ENCODE results near the gene HTR7.

HTR7 gene

GRCh38 chr10:90871766-90872647, 14.2 kb upstream of the HTR7 start, which contains the start of gene RPP30:
TSS of gene RPP30 (plus strand) at chr10:90871974. CDS start at chr10:90871987, 13 bp downstream.
- peaks cover 4% of the 10 kb centered on the region for H3K9me3 ChIP-seq (ENCODE audit: insufficient read depth, low read length, severe bottlenecking)
- H3K27ac ChIP-seq (ENCODE audit: low read length), result peak within 1 kb of the TSS; percentile 72
- no peaks in the 10 kb centered on the region for H3K27me3 ChIP-seq (ENCODE audit: insufficient read depth, low read length, poor library complexity)
- TF ChIP-seq CTCF (IDR thresholded peaks at IDR 0.05; ENCODE audit: borderline replicate concordance, extremely low read depth, low read length, poor library complexity, severe bottlenecking) (no peak), EZH2 (IDR thresholded peaks at IDR 0.05; ENCODE audit: borderline replicate concordance, low read depth, low read length, severe bottlenecking) (no peak)
- H2AFZ ChIP-seq (ENCODE audit: low read depth, low read length), result peak within 1 kb of the TSS; percentile 82
- H4K20me1 ChIP-seq (ENCODE audit: insufficient read depth, low read length), result no peaks in the 10 kb centered on the region
- ATAC-seq (ENCODE audit: insufficient read depth, low read depth) (peak; percentile 100), DNase-seq (peak; percentile 81)
- peaks cover 33% of the 10 kb centered on the region for H3K79me2 ChIP-seq (ENCODE audit: insufficient read depth, low read length)
- peak within 1 kb of the TSS; percentile 61 to 69 for H3K4me3 ChIP-seq (ENCODE audit: low read depth in 1 of 2, low read length in 2 of 2)
- H3K4me1 ChIP-seq (ENCODE audit: insufficient read depth, low read length), result peaks cover 32% of the 10 kb centered on the region
- peaks cover 17% of the 10 kb centered on the region for H3K36me3 ChIP-seq (ENCODE audit: insufficient read depth, low read length)
- H3K4me2 ChIP-seq (ENCODE audit: insufficient read depth, low read length), result peak within 1 kb of the TSS; percentile 84
- H3K9ac ChIP-seq (ENCODE audit: low read depth, low read length), result peak within 1 kb of the TSS; percentile 69

GRCh38 chr10:90871279-90871765, 13.5 kb upstream of the HTR7 start:
- no peak for DNase-seq
- Histone ChIP-seq H3K4me1 (ENCODE audit: insufficient read depth, low read length) (peaks cover 32% of the 10 kb centered on the region), H3K4me3 (ENCODE audit: low read depth in 1 of 2, low read length in 2 of 2) (peak overlapping the region; percentile 61 to 69; a peak in 3 of 4 replicates), H2AFZ (ENCODE audit: low read depth, low read length) (peak overlapping the region; percentile 82), H3K27ac (ENCODE audit: low read length) (0 out of 2 replicates have a peak overlapping the region, but pooled peaks have one; percentile 72), H4K20me1 (ENCODE audit: insufficient read depth, low read length) (no peaks in the 10 kb centered on the region), H3K9ac (ENCODE audit: low read depth, low read length) (peak overlapping the region; percentile 69), H3K36me3 (ENCODE audit: insufficient read depth, low read length) (peaks cover 10% of the 10 kb centered on the region), H3K27me3 (ENCODE audit: insufficient read depth, low read length, poor library complexity) (peaks cover 2% of the 10 kb centered on the region), H3K4me2 (ENCODE audit: insufficient read depth, low read length) (peak overlapping the region; percentile 84), H3K9me3 (ENCODE audit: insufficient read depth, low read length, severe bottlenecking) (peaks cover 4% of the 10 kb centered on the region), H3K79me2 (ENCODE audit: insufficient read depth, low read length) (peaks cover 33% of the 10 kb centered on the region)
- ATAC-seq (ENCODE audit: insufficient read depth, low read depth), result peak; percentile 5; the same call in 2 of the 3 replicates
- TF ChIP-seq EZH2 (IDR thresholded peaks at IDR 0.05; ENCODE audit: borderline replicate concordance, low read depth, low read length, severe bottlenecking), result no peak
- peak; percentile 39 for TF ChIP-seq CTCF (IDR thresholded peaks at IDR 0.05; ENCODE audit: borderline replicate concordance, extremely low read depth, low read length, poor library complexity, severe bottlenecking)

GRCh38 chr10:90866050-90866598, 8.3 kb upstream of the HTR7 start:
- peaks cover 4% of the 10 kb centered on the region for H3K9me3 ChIP-seq (ENCODE audit: insufficient read depth, low read length, severe bottlenecking)
- peaks cover 1% of the 10 kb centered on the region for H3K4me1 ChIP-seq (ENCODE audit: insufficient read depth, low read length)
- H3K27me3 ChIP-seq (ENCODE audit: insufficient read depth, low read length, poor library complexity), result peaks cover 25% of the 10 kb centered on the region
- no peak for DNase-seq
- H3K4me3 ChIP-seq (ENCODE audit: low read depth in 1 of 2, low read length in 2 of 2), result no peak overlapping the region
- no peaks in the 10 kb centered on the region for H4K20me1 ChIP-seq (ENCODE audit: insufficient read depth, low read length)
- no peak overlapping the region for H2AFZ ChIP-seq (ENCODE audit: low read depth, low read length)
- H3K27ac ChIP-seq (ENCODE audit: low read length), result no peak overlapping the region
- no peak for ATAC-seq (ENCODE audit: insufficient read depth, low read depth)
- TF ChIP-seq EZH2 (IDR thresholded peaks at IDR 0.05; ENCODE audit: borderline replicate concordance, low read depth, low read length, severe bottlenecking), result no peak
- H3K36me3 ChIP-seq (ENCODE audit: insufficient read depth, low read length), result no peaks in the 10 kb centered on the region
- no peaks in the 10 kb centered on the region for H3K79me2 ChIP-seq (ENCODE audit: insufficient read depth, low read length)
- no peak overlapping the region for H3K9ac ChIP-seq (ENCODE audit: low read depth, low read length)
- H3K4me2 ChIP-seq (ENCODE audit: insufficient read depth, low read length), result no peak overlapping the region

GRCh38 chr10:90865401-90865800, 7.6 kb upstream of the HTR7 start:
- no peak for ATAC-seq (ENCODE audit: insufficient read depth, low read depth)

More at GRCh38 chr10:90865401-90865800, 7.6 kb upstream of the HTR7 start:
- Histone ChIP-seq H3K4me1 (ENCODE audit: insufficient read depth, low read length) (no peaks in the 10 kb centered on the region), H3K27me3 (ENCODE audit: insufficient read depth, low read length, poor library complexity) (peaks cover 32% of the 10 kb centered on the region), H2AFZ (ENCODE audit: low read depth, low read length) (no peak overlapping the region), H3K79me2 (ENCODE audit: insufficient read depth, low read length) (no peaks in the 10 kb centered on the region), H3K4me3 (ENCODE audit: low read depth in 1 of 2, low read length in 2 of 2) (no peak overlapping the region), H3K36me3 (ENCODE audit: insufficient read depth, low read length) (no peaks in the 10 kb centered on the region), H3K4me2 (ENCODE audit: insufficient read depth, low read length) (no peak overlapping the region), H3K9me3 (ENCODE audit: insufficient read depth, low read length, severe bottlenecking) (peaks cover 4% of the 10 kb centered on the region), H3K9ac (ENCODE audit: low read depth, low read length) (no peak overlapping the region), H3K27ac (ENCODE audit: low read length) (no peak overlapping the region), H4K20me1 (ENCODE audit: insufficient read depth, low read length) (no peaks in the 10 kb centered on the region)
- peak; percentile 34 for TF ChIP-seq CTCF (IDR thresholded peaks at IDR 0.05; ENCODE audit: borderline replicate concordance, extremely low read depth, low read length, poor library complexity, severe bottlenecking)
- TF ChIP-seq EZH2 (IDR thresholded peaks at IDR 0.05; ENCODE audit: borderline replicate concordance, low read depth, low read length, severe bottlenecking), result no peak
- no peak for DNase-seq

All from DND-41 (cell line).